T-helper 2 cell (primary cell): ENCODE data around the gene MRPL24.
A peak's percentile ranks its signal among the peaks of the same experiment; 100 is the strongest.

Experiments
- DNase-seq, 5 experiments: peaks; one replicate each; pipeline versions ENCODE4 v3.0.0 to v3.0.0-alpha.2; 2012 to 2022

MRPL24 gene

GRCh38 chr1:156709757-156710489, 31.0 kb downstream of the MRPL24 start:
- DNase-seq, result no peak

- DNase-seq, result no peak
Measured at GRCh38 chr1:156709031-156709430, 31.9 kb downstream of the MRPL24 start.

GRCh38 chr1:156708218-156708661, 32.6 kb downstream of the MRPL24 start:
- DNase-seq, result no peak

- DNase-seq, result no peak
Measured at GRCh38 chr1:156707417-156708217, 33.3 kb downstream of the MRPL24 start.

- no peak for DNase-seq
Measured at GRCh38 chr1:156706657-156707416, 34.1 kb downstream of the MRPL24 start.

- peak; percentile 56 to 69 (median 62) for DNase-seq
Measured at GRCh38 chr1:156705918-156706656, 34.8 kb downstream of the MRPL24 start.

- peak in 2 of 5 experiments; percentile 27 to 34 for DNase-seq
Measured at GRCh38 chr1:156705321-156705917, 35.5 kb downstream of the MRPL24 start, which contains the start of gene CRABP2. Gene CRABP2 (minus strand): TSS chr1:156705583. CDS start chr1:156705446, 137 bp downstream.

- DNase-seq, result peak in 1 of 5 experiments; percentile 18
Measured at GRCh38 chr1:156704930-156705320, 36.0 kb downstream of the MRPL24 start.

GRCh38 chr1:156704166-156704711, 36.6 kb downstream of the MRPL24 start:
- DNase-seq, result no peak

GRCh38 chr1:156703741-156704140, 37.1 kb downstream of the MRPL24 start:
- no peak for DNase-seq

- no peak for DNase-seq
Measured at GRCh38 chr1:156703336-156703735, 37.6 kb downstream of the MRPL24 start.

GRCh38 chr1:156700736-156701531, 40.0 kb downstream of the MRPL24 start:
- DNase-seq, result no peak

GRCh38 chr1:156698995-156699394, 41.9 kb downstream of the MRPL24 start:
- no peak for DNase-seq

GRCh38 chr1:156697481-156697880, 43.4 kb downstream of the MRPL24 start:
- DNase-seq, result no peak

- DNase-seq, result no peak
Measured at GRCh38 chr1:156696755-156697154, 44.1 kb downstream of the MRPL24 start.

- DNase-seq, result no peak
Measured at GRCh38 chr1:156694690-156694962, 46.3 kb downstream of the MRPL24 start.

- no peak for DNase-seq
Measured at GRCh38 chr1:156693848-156694689, 46.8 kb downstream of the MRPL24 start.

GRCh38 chr1:156692925-156693847, 47.7 kb downstream of the MRPL24 start:
- peak in 1 of 5 experiments; percentile 40 for DNase-seq

GRCh38 chr1:156692441-156692924, 48.4 kb downstream of the MRPL24 start:
- no peak for DNase-seq
